Cerebellar nuclear complex (tissue), 1 donor: Measurements from ENCODE around the gene REM2.

Experiments
- DNase-seq, 2 experiments: peaks; one replicate each; lab custom pipeline; 2025; lab: John Stamatoyannopoulos, UW

REM2 gene

GRCh38 chr14:22883173-22883976 lies at the start of gene REM2:
Gene REM2 (plus strand): TSS chr14:22883222. CDS start chr14:22883288, 66 bp downstream.
- DNase-seq: no peak

- no peak for DNase-seq
Measured at GRCh38 chr14:22835505-22835904, 47.5 kb upstream of the REM2 start.

- DNase-seq: no peak
Measured at GRCh38 chr14:22836301-22837113, 46.5 kb upstream of the REM2 start, which contains the start of gene MMP14. Gene MMP14 (plus strand): TSS chr14:22836585. CDS start chr14:22836818, 233 bp downstream.

GRCh38 chr14:22837114-22837749 lies 45.8 kb upstream of the REM2 start:
- DNase-seq: no peak

- DNase-seq: no peak
Measured at GRCh38 chr14:22837750-22838538, 45.1 kb upstream of the REM2 start.

GRCh38 chr14:22838631-22839041 lies 44.4 kb upstream of the REM2 start:
- no peak for DNase-seq

- DNase-seq: no peak
Measured at GRCh38 chr14:22839159-22839779, 43.8 kb upstream of the REM2 start.

- DNase-seq: no peak
Measured at GRCh38 chr14:22841311-22841710, 41.7 kb upstream of the REM2 start.

- no peak for DNase-seq
Measured at GRCh38 chr14:22841769-22842168, 41.3 kb upstream of the REM2 start.

- no peak for DNase-seq
Measured at GRCh38 chr14:22842211-22843122, 40.6 kb upstream of the REM2 start.

GRCh38 chr14:22843123-22843925 lies 39.7 kb upstream of the REM2 start:
- DNase-seq: no peak

- no peak for DNase-seq
Measured at GRCh38 chr14:22844221-22845102, 38.6 kb upstream of the REM2 start.

- DNase-seq: no peak
Measured at GRCh38 chr14:22845103-22845394, 38.0 kb upstream of the REM2 start.

GRCh38 chr14:22845821-22846625 lies 37.0 kb upstream of the REM2 start:
- DNase-seq: no peak

- no peak for DNase-seq
Measured at GRCh38 chr14:22846811-22847307, 36.2 kb upstream of the REM2 start.

GRCh38 chr14:22847661-22848341 lies 35.2 kb upstream of the REM2 start:
- DNase-seq: no peak
